ENCODE measurements around the gene NTRK1.

GRCh38 chr1:156906206-156906906, 45.7 kb downstream of the NTRK1 start:
- TF ChIP-seq YY1 (IDR thresholded peaks at IDR 0.05; ENCODE audit: insufficient read depth, insufficient read length) (no peak), ZNF274 (IDR thresholded peaks at IDR 0.05; ENCODE audit: low read depth, low read length) (no peak), SUZ12 (IDR thresholded peaks at IDR 0.05; ENCODE audit: extremely low read depth, insufficient read depth, insufficient read length) (no peak)

Data from NT2/D1 (cell line).